Measurements from ENCODE around the gene PCSK9. TPM values are rescaled to one million over a fixed set of nuclear protein-coding genes. Genes with fewer than 3 reads are reported as not detected.

The PCSK9 gene
- polyA plus RNA-seq, 2 of the 4 experiments (the other 2 are of a cell fraction), result 1.7 to 7.3 TPM

DNA sequence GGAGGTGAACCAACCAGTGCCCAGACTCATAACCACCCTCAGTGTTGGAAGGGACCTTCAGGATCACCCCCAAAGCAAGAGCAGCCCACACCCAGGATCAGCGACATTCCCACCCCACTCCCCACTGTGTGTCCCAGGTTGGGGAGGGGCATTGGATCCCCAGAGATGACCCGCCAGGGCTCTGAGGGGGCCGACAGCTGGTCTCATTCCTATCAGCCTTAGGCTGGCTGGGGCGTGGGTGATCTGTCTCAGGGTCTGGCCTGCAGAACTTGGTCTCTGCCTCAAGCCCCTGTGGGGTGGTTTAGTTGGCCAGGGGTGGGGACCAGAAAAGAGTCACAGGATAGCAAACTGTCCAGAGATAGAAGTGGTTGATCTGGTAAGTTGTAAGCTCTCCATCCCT lies 48.4 kb upstream of the PCSK9 start:
- 47% methylated on average over 3 of the region's 4 CpGs for WGBS (ENCODE audit: missing lambda C conversion rate)
- FAIRE-seq, result no peak
- ATAC-seq, result no peak
- TF ChIP-seq RARB (CRISPR knock-in tag; IDR thresholded peaks at IDR 0.05), result no peak
- no peak for TF ChIP-seq KDM5A (IDR thresholded peaks at IDR 0.05)
- no peak for TF ChIP-seq HOXB5 (CRISPR knock-in tag; IDR thresholded peaks at IDR 0.05)
- no peak for DNase-seq (ENCODE audit: low read depth in 1 of 2, low spot score in 1 of 2)
- Histone ChIP-seq H3K4me2 (no peak overlapping the region), H3K9me3 (no peaks in the 10 kb centered on the region), H3K4me1 (no peaks in the 10 kb centered on the region), H3K27ac (no peak overlapping the region), H3K4me3 (no peak overlapping the region)
- POLR2A ChIA-PET, result no interaction called here
- CTCF ChIA-PET, result interaction anchor here (1.1 to 20.8 kb wide), 3 partner anchors 31 to 45 kb away, joined by 3 to 451 read pairs (median 4); no protein-coding TSS in a partner anchor

DNA sequence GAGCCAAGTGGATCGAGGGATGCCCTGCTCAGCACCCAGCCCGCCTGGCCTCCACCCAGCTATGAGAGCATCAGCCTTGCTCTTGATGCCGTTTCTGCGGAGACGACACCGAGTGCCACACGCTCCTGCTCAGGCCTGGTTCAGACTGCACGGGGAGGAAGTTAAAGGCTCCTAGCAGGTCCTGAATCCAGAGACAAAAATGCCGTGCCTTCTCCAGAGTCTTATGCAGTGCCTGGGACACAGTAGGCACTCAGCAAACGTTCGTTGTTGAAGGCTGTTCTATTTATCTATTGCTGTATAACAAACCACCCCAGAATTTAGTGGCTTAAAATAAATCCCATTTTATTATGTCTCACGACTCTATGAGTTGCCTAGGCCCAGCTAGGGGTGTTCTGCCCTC lies 47.4 kb upstream of the PCSK9 start:
- ChIA-PET POLR2A (no interaction called here), CTCF (interaction anchor here (1.0 to 20.8 kb wide), 3 partner anchors 9 to 46 kb away, joined by 3 to 451 read pairs (median 3); no protein-coding TSS in a partner anchor)

More for the DNA sequence above, 47.4 kb upstream of the PCSK9 start:
- FAIRE-seq (no peak), ATAC-seq (no peak), DNase-seq (ENCODE audit: low read depth in 1 of 2, low spot score in 1 of 2) (no peak)
- H3K4me2 ChIP-seq, result no peak overlapping the region
- no peak overlapping the region for H3K4me3 ChIP-seq
- WGBS (ENCODE audit: missing lambda C conversion rate), result 45% methylated on average over 4 of the region's 12 CpGs
- H3K4me1 ChIP-seq, result 0 out of 3 replicates have a peak, but pooled peaks cover 4% of the 10 kb centered on the region
- H3K27ac ChIP-seq, result no peak overlapping the region
- TF ChIP-seq SREBF2 (IDR thresholded peaks at IDR 0.05) (no peak), ZSCAN20 (CRISPR knock-in tag; IDR thresholded peaks at IDR 0.05) (no peak), RNF2 (IDR thresholded peaks at IDR 0.05; ENCODE audit: borderline replicate concordance, low read depth) (no peak), MYC (IDR thresholded peaks at IDR 0.05; ENCODE audit: borderline replicate concordance, low read length) (no peak), HOXA7 (CRISPR knock-in tag; IDR thresholded peaks at IDR 0.05) (no peak), HDAC2 (IDR thresholded peaks at IDR 0.05) (no peak), ZFP36 (IDR thresholded peaks at IDR 0.05; ENCODE audit: borderline replicate concordance, partially characterized antibody) (no peak), POLR2A (IDR thresholded peaks at IDR 0.05; ENCODE audit: low read length) (no peak), RAD21 (conservative IDR thresholded peaks at IDR 0.05 in 1 of 2, IDR thresholded peaks at IDR 0.05 in 1 of 2) (no peak), ZNF302 (CRISPR knock-in tag; IDR thresholded peaks at IDR 0.05) (no peak), MAFK (IDR thresholded peaks at IDR 0.05; ENCODE audit: partially characterized antibody) (no peak), CBX8 (IDR thresholded peaks at IDR 0.05) (no peak), ESRRA (IDR thresholded peaks at IDR 0.05; ENCODE audit: borderline replicate concordance, low read length) (no peak)
- TF ChIP-seq, protein P1, sequence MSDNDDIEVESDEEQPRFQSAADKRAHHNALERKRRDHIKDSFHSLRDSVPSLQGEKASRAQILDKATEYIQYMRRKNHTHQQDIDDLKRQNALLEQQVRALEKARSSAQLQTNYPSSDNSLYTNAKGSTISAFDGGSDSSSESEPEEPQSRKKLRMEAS (IDR thresholded peaks at IDR 0.05), result no peak
- TF ChIP-seq, protein P2, sequence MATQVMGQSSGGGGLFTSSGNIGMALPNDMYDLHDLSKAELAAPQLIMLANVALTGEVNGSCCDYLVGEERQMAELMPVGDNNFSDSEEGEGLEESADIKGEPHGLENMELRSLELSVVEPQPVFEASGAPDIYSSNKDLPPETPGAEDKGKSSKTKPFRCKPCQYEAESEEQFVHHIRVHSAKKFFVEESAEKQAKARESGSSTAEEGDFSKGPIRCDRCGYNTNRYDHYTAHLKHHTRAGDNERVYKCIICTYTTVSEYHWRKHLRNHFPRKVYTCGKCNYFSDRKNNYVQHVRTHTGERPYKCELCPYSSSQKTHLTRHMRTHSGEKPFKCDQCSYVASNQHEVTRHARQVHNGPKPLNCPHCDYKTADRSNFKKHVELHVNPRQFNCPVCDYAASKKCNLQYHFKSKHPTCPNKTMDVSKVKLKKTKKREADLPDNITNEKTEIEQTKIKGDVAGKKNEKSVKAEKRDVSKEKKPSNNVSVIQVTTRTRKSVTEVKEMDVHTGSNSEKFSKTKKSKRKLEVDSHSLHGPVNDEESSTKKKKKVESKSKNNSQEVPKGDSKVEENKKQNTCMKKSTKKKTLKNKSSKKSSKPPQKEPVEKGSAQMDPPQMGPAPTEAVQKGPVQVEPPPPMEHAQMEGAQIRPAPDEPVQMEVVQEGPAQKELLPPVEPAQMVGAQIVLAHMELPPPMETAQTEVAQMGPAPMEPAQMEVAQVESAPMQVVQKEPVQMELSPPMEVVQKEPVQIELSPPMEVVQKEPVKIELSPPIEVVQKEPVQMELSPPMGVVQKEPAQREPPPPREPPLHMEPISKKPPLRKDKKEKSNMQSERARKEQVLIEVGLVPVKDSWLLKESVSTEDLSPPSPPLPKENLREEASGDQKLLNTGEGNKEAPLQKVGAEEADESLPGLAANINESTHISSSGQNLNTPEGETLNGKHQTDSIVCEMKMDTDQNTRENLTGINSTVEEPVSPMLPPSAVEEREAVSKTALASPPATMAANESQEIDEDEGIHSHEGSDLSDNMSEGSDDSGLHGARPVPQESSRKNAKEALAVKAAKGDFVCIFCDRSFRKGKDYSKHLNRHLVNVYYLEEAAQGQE (IDR thresholded peaks at IDR 0.05), result no peak
- TF ChIP-seq, protein P3, sequence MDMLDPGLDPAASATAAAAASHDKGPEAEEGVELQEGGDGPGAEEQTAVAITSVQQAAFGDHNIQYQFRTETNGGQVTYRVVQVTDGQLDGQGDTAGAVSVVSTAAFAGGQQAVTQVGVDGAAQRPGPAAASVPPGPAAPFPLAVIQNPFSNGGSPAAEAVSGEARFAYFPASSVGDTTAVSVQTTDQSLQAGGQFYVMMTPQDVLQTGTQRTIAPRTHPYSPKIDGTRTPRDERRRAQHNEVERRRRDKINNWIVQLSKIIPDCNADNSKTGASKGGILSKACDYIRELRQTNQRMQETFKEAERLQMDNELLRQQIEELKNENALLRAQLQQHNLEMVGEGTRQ (IDR thresholded peaks at IDR 0.05), result no peak
- TF ChIP-seq, protein P4, sequence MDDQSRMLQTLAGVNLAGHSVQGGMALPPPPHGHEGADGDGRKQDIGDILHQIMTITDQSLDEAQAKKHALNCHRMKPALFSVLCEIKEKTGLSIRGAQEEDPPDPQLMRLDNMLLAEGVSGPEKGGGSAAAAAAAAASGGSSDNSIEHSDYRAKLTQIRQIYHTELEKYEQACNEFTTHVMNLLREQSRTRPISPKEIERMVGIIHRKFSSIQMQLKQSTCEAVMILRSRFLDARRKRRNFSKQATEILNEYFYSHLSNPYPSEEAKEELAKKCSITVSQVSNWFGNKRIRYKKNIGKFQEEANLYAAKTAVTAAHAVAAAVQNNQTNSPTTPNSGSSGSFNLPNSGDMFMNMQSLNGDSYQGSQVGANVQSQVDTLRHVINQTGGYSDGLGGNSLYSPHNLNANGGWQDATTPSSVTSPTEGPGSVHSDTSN (IDR thresholded peaks at IDR 0.05), result no peak
- TF ChIP-seq, protein P5, sequence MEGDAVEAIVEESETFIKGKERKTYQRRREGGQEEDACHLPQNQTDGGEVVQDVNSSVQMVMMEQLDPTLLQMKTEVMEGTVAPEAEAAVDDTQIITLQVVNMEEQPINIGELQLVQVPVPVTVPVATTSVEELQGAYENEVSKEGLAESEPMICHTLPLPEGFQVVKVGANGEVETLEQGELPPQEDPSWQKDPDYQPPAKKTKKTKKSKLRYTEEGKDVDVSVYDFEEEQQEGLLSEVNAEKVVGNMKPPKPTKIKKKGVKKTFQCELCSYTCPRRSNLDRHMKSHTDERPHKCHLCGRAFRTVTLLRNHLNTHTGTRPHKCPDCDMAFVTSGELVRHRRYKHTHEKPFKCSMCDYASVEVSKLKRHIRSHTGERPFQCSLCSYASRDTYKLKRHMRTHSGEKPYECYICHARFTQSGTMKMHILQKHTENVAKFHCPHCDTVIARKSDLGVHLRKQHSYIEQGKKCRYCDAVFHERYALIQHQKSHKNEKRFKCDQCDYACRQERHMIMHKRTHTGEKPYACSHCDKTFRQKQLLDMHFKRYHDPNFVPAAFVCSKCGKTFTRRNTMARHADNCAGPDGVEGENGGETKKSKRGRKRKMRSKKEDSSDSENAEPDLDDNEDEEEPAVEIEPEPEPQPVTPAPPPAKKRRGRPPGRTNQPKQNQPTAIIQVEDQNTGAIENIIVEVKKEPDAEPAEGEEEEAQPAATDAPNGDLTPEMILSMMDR (IDR thresholded peaks at IDR 0.05), result no peak
- H3K9me3 ChIP-seq, result no peaks in the 10 kb centered on the region

Data from A549 (cell line).